NCI-H2196 (cell line): ENCODE results near the gene FBH1.
"Not testable (repeated sequence)": the region's sequence is repeated elsewhere in the genome, so short reads cannot be mapped to it uniquely, and the experiment has no call there.

Experiments used
- DNase-seq: peaks from one replicate; lab custom pipeline; 2025; ENCODE audit not compliant: unreplicated experiment; lab: John Stamatoyannopoulos, UW

FBH1 gene

GRCh38 chr10:5889624-5890451 lies at the start of gene FBH1, which contains the start of gene ANKRD16:
FBH1 (plus strand) TSS chr10:5890243; CDS start chr10:5890346, 103 bp downstream.
ANKRD16 (minus strand) TSS chr10:5889893; CDS start chr10:5889354, 539 bp downstream.
- DNase-seq, result peak; percentile 89

- no peak for DNase-seq
Observed at GRCh38 chr10:5840314-5841307, 49.4 kb upstream of the FBH1 start.

- no peak for DNase-seq
Observed at GRCh38 chr10:5841965-5842364, 48.1 kb upstream of the FBH1 start.

DNA sequence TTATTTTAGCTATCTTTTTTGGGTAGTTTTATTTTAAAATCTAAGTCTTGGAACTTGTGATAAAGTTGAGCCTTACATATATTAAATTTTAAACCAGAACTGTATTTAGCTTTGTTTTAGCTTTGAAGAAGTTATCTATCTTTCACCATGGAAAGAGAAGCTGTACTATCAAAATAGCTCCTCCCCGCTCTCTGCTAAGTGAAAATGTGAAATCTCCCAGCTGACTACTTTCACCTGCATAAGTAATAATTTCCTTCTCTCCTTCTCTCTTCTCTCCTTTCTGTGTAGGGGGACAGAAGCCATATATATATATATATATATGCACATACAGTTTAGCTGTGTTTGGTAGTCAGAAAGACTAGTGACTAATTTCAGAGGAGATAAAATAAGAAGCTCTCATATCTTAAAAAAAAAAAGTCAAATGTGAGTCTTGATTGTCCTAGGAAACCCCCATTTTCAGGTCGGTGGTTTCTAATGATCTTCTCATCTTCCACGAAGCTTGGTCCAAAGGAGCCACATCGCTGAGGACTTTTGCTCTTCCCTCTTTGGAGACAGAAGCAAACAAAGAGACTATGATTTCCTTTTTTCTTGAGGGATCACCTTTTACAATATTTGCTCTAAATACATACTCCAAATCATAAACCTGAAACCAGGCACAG lies 46.2 kb upstream of the FBH1 start:
- DNase-seq, result no peak

DNA sequence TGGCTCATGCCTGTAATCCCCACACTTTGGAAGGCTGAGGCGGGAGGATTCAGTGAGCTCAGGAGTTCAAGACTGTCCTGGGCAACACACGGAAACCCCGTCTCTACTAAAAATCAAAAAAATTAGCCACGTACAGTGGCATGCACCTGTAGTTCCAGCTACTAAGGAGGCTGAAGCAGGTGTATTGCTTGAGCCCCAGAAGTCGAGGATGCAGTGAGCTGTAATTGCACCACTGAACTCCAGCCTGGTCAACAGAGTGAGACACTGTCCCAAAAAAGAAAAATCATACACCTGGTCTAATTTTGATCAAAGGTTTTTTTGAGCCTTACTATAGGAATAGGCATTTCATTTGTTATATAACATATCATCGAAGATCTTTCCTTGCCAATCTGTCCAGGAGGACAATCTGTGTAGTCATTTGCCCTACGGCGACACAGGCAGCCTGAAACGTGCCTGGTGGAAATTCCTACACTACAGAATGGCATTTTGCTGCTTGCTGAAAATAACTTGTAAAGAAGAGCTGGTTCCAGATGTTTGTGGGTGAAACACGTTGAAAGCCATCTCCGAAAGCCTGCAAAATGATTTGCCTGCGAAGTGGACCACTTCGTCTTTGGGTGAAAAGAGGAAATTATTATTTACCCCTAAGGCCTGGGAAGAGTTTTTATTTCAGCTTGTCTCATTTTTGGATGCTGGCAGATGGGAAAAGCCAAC lies 45.5 kb upstream of the FBH1 start:
- no peak for DNase-seq

DNA sequence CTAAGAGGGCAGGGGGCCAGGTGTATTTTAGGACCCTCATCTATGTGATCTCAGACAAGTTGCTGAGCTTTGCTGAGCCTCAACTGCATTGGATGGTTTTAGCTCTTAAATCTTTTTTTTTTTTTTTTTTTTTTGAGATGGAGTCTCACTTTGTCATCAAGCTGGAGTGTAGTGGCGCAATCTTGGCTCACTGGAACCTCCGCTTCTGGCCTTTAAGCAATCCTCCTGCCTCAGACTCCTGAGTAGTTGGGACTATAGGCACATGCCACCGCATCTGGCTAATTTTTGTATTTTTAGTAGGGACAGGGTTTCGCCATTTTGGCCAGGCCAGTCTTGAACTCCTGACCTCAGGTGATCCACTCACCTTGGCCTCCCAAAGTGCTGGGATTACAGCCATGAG lies 43.4 kb upstream of the FBH1 start:
- DNase-seq, result not testable (repeated sequence)

- no peak for DNase-seq
Observed at GRCh38 chr10:5854131-5854475, 35.9 kb upstream of the FBH1 start.

- no peak for DNase-seq
Observed at GRCh38 chr10:5855979-5856700, 33.9 kb upstream of the FBH1 start.

DNA sequence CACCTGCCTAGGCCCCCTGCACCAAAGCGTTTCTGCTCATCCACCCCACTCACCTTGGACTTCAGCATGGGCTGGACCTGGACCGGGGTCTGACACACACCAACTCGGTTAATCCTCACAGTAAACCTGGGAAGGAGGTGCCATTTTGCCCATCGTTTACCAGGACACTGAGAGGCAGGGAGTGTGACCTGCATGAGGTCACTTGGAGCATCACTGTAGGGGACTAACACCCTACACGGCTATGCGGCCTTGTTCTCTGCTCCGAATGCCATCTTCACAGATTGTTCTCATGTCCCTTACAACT lies 33.4 kb upstream of the FBH1 start:
- no peak for DNase-seq

DNA sequence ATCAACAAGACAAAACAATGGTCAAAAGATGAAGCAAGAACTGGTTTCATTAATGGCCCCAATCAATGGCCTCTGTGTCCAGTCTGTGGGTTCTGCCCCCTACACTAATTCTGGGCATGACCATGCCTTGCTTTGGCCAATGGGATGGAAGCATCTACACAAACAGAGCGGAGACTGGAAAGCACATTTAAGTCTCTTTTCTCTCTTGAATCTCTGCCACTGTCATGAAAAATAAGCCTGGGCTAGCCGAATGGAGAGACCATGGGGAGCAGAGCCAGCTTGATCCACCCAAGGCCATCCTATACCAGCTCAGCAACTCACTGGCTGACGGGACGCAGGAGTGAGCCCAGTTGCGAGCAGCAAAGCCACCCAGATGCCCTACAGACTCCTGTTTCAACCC lies 31.2 kb upstream of the FBH1 start:
- no peak for DNase-seq

DNA sequence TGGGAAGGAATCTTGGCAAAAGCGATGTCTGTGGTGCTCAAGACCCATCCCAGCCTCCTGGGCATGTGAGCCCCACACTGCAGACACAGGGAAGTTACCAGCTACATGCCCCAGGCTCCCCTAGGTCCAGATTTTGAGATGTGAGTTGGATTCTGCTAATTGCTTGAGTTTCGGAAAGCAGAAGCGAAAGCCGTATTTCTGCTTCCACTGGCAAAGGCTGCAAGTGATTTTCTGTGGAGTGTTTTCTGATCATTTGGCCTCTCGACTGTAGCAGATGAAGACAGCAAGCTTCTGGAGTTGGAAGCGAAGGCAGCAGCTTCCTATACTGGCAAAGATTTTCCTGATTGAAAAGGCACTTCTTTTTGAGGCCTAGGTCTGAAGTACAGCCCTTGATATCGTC lies 30.0 kb upstream of the FBH1 start:
- DNase-seq, result no peak

DNA sequence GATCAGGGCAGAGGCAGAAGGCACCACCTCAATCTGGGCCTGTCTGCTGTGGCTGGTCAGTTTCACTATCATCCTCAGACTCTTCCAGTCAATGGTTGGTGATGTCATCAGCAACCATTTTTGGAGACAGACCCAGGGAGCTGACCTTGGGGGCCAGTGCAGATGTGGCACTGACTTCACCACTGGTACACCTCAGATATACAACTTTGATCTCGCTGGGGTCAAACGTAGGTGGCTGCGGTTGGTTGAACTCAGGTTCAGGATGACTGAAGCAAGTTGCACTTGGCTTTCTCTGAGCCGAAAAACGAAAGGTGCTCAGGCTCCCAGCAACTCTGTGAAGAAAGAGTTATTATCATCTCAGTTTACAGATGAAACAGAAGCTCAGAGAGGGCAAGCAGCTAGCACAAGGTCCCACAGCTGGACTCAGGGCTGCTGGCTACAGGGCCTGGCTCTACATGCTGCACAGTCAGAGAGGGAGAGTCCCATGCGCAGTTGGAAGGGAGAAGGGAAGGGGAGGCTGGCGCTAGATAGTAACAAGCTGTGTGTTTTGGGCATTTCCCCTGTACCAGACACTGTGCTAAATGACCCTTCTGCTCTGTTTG lies 27.6 kb upstream of the FBH1 start:
- no peak for DNase-seq

DNA sequence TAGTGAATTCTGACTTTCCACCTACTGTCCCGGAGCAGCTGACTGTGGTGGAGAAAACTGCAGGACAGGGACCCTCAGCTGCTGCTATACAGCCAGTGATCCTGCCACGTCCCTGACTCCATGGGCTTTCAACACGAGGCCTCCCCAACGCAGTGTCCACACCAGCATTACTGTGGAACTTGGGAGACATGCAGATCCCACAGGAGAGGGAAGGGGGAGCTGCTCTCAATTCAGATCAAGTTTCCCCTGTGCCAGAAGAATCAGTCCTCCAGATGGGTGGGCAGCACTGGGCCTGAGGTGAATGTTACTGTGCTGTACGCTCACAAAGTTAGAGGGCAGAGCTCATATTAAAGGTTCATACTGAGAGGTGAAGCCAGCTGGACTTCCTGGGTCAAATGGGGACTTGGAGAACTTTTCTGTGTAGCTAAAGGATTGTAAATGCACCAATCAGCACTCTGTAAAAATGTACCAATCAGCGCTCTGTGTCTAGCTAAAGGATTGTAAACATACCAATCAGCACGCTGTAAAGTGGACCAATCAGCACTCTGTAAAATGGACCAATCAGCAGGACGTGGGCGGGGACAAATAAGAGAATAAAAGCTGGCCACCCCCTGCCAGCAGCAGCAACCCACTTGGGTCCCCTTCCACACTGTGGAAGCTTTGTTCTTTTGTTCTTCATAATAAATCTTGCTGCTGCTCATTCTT lies 26.9 kb upstream of the FBH1 start:
- DNase-seq, result not testable (repeated sequence)

- DNase-seq, result not testable (repeated sequence)
Observed at GRCh38 chr10:5866451-5867081, 23.5 kb upstream of the FBH1 start.

- not testable (repeated sequence) for DNase-seq
Observed at GRCh38 chr10:5867091-5867615, 22.9 kb upstream of the FBH1 start.

- DNase-seq, result not testable (repeated sequence)
Observed at GRCh38 chr10:5868383-5868782, 21.7 kb upstream of the FBH1 start.

GRCh38 chr10:5869156-5869555 lies 20.9 kb upstream of the FBH1 start:
- no peak for DNase-seq

DNA sequence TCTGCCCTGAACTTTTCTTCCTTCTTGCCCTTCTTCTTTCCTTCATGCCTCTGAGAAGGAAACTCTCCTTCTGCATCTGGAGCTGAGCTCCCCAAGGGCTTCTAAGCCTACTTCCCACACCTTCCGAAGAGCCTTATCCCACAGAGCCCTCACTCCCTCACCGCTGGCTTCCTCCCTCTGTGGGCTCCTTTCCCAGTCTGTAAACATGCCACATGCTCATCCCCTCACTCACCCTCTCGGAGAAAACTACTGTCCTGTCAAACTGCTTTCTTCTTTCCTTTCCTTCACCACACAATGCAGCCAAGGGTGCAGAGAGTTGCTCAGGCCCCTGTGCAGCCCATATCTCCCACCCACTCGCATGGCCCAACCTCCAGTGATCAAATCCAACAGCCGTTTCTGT lies 18.4 kb upstream of the FBH1 start:
- DNase-seq, result no peak
